GM12878 (cell line): Measurements from ENCODE around the gene PRKCZ. TPM values are rescaled to one million over a fixed set of nuclear protein-coding genes. Genes with fewer than 3 reads are reported as not detected.

Experiments
- ATAC-seq: fragments of 200-7000 bp; cut with Tn5 transposase; 3 replicates; pipeline ENCODE4 v1.9.1; 2020; ENCODE audit warnings: mild to moderate bottlenecking, moderate library complexity
- BruUV-seq: library from RNA; stranded (reverse); fragments of 400-500 nt; replicated peaks from 2 replicates; lab custom pipeline; 2021; lab: Mats Ljungman, UMichigan
- CTCF ChIA-PET: fragments of 300-600 bp; sonication (Branson Sonifier 250); formaldehyde crosslinking; extraction: SDS; loops from one replicate; lab custom pipeline; 2021; ENCODE audit warnings: inconsistent platforms; lab: Yijun Ruan, JAX
- POLR2A ChIA-PET: fragments of 350-600 bp; formaldehyde crosslinking; extraction: SDS; loops from one replicate; lab custom pipeline; 2021; ENCODE audit warnings: inconsistent platforms; lab: Charles Lee
- RAD21 ChIA-PET: fragments of 300-600 bp; sonication (Branson Sonifier 250); formaldehyde crosslinking; loops from one replicate; lab custom pipeline; 2023; ENCODE audit warnings: antibody characterized with exemption; ENCODE audit not compliant: unreplicated experiment; lab: Charles Lee
- SMC1A ChIA-PET: fragments of 300-600 bp; sonication (Branson Sonifier 250); formaldehyde crosslinking; loops from one replicate; lab custom pipeline; 2023; ENCODE audit not compliant: unreplicated experiment, uncharacterized antibody; lab: Charles Lee
- DNase-seq: peaks from one replicate; pipeline ENCODE4 v3.0.0-alpha.2; 2011; ENCODE audit warnings: low read depth, low spot score
- FAIRE-seq: peaks from 3 replicates; lab custom pipeline; 2011; peaks lifted over from hg19 to GRCh38; lab: Jason Lieb, UNC
- H2AFZ ChIP-seq: 2 replicates; pipeline ENCODE4 v1.6.0; 2011; ENCODE audit warnings: low read depth, low read length, control low read depth; ENCODE audit not compliant: control insufficient read depth
- H3K27ac ChIP-seq: 2 replicates; pipeline ENCODE4 v1.5.1; 2011; ENCODE audit warnings: control low read depth; ENCODE audit not compliant: control insufficient read depth, insufficient read depth
- H3K27me3 ChIP-seq, 2 experiments: replicated peaks in 1 of 2; 2 replicates each; pipeline versions ENCODE4 v1.6.0 to v1.6.1; 2011; ENCODE audit warnings: low read length in 1 of 2; ENCODE audit not compliant: control insufficient read depth in 2 of 2, insufficient read depth in 2 of 2
- H3K36me3 ChIP-seq, 2 experiments: 2 replicates each; pipeline ENCODE4 v1.5.1; 2011; ENCODE audit warnings: low read length in 1 of 2; ENCODE audit not compliant: control insufficient read depth in 2 of 2, insufficient read depth in 2 of 2
- H3K4me1 ChIP-seq: 2 replicates; pipeline ENCODE4 v1.6.1; 2011; ENCODE audit warnings: mild to moderate bottlenecking, low read length, moderate library complexity, mixed read lengths; ENCODE audit not compliant: control insufficient read depth, insufficient read depth
- H3K4me2 ChIP-seq: 2 replicates; pipeline ENCODE4 v1.6.0; 2011; ENCODE audit warnings: control low read depth; ENCODE audit not compliant: control insufficient read depth, insufficient read depth
- H3K4me3 ChIP-seq: fragments of 200-600 bp; sonication (generic); 2 replicates; pipeline ENCODE4 v1.5.1; 2016
- H3K79me2 ChIP-seq: 2 replicates; pipeline ENCODE4 v1.6.0; 2011; ENCODE audit warnings: low read length; ENCODE audit not compliant: control insufficient read depth, insufficient read depth
- H3K9ac ChIP-seq: 2 replicates; pipeline ENCODE4 v1.8.0; 2011; ENCODE audit warnings: low read length, control low read depth, mixed read lengths; ENCODE audit not compliant: control insufficient read depth, insufficient read depth
- H3K9me3 ChIP-seq: replicated peaks from 3 replicates; pipeline ENCODE4 v1.5.1; 2011; ENCODE audit warnings: mild to moderate bottlenecking, low read length; ENCODE audit not compliant: control insufficient read depth, insufficient read depth
- H4K20me1 ChIP-seq: 2 replicates; pipeline ENCODE4 v1.6.0; 2011; ENCODE audit not compliant: control insufficient read depth, insufficient read depth
- ASH2L ChIP-seq: fragments of 300-600, 200-600 bp; sonication (generic); IDR thresholded peaks from 2 replicates; pipeline ENCODE4 v1.6.1; 2017; ENCODE audit warnings: low read depth, mild to moderate bottlenecking, borderline replicate concordance
- CEBPB ChIP-seq, 2 experiments: fragments of 150-350 bp in 1 of 2; IDR thresholded peaks; 2 replicates each; pipeline ENCODE4 v1.6.1; 2012 to 2014; ENCODE audit warnings: low read depth in 2 of 2, low read length in 2 of 2, borderline replicate concordance in 1 of 2, inconsistent platforms in 1 of 2
- LARP7 ChIP-seq: fragments of 450-650 bp; IDR thresholded peaks from 2 replicates; pipeline ENCODE4 v1.6.1; 2017; ENCODE audit warnings: mild to moderate bottlenecking
- MXI1 ChIP-seq: fragments of 150-350 bp; IDR thresholded peaks from 2 replicates; pipeline ENCODE4 v1.6.1; 2011; ENCODE audit warnings: low read depth, mild to moderate bottlenecking, inconsistent platforms, low read length, improper control_type of control experiment
- RCOR1 ChIP-seq: conservative IDR thresholded peaks from 2 replicates; pipeline ENCODE4 v1.6.1; 2012; ENCODE audit warnings: low read depth, low read length, improper control_type of control experiment
- RELA ChIP-seq: fragments of 450-650 bp; IDR thresholded peaks from 2 replicates; pipeline ENCODE4 v1.8.0; 2014; ENCODE audit warnings: borderline replicate concordance; ENCODE audit not compliant: partially characterized antibody
- RFX5 ChIP-seq: IDR thresholded peaks from 2 replicates; pipeline ENCODE4 v1.6.1; 2011; ENCODE audit warnings: low read depth, low read length, improper control_type of control experiment
- SUZ12 ChIP-seq: fragments of 200-600 bp; sonication (generic); IDR thresholded peaks from one replicate; pipeline ENCODE4 v1.6.1; 2018; ENCODE audit warnings: antibody characterized with exemption, mild to moderate bottlenecking; ENCODE audit not compliant: unreplicated experiment
- WGBS: methylation state at CpG from one replicate; pipeline ENCODE4 v1.1.6; 2016; ENCODE audit warnings: low lambda C conversion rate; ENCODE audit not compliant: insufficient replicate concordance, insufficient coverage; ENCODE audit errors: missing lambda C conversion rate; 5-methylcytosine and 5-hydroxymethylcytosine counted together
- in situ Hi-C: fragments of 300-500 bp; cut with MboI; formaldehyde crosslinking; loops from 9 replicates; pipeline ENCODE4 v1.14.3; 2018; ENCODE audit warnings: mixed read lengths
- intact Hi-C: fragments of 100-400 bp; cut with micrococcal nuclease; formaldehyde crosslinking; loops from one replicate; pipeline ENCODE4 v1.14.2; 2022; ENCODE audit not compliant: unreplicated experiment
- polyA plus RNA-seq, 11 experiments: library from polyadenylated mRNA; depleted of rRNA in 4 of 11; unstranded in 6 of 11; stranded (reverse) in 5 of 11; fragments of >200 nt; fragmentation: Nextera tagmentation in 4 of 11; fragmentation: Illumina TruSeq in 1 of 11; extraction: Ambion mirVana in 4 of 11; extraction: Trizol in 1 of 11; gene quantifications; 1 replicate in 1 of 11; 2 replicates in 10 of 11; pipeline versions ENCODE4 v1.2.1 to v1.2.3, GENCODE V29; 2011 to 2016; ENCODE audit warnings: inconsistent platforms in 2 of 11, missing spikeins in 2 of 11, low read depth in 1 of 11
- total RNA-seq, 4 experiments: library from RNA; depleted of rRNA in 3 of 4; stranded (reverse); fragments of >200 nt in 3 of 4; fragmentation: Illumina TruSeq in 1 of 4; extraction: Trizol in 1 of 4; gene quantifications; 2 replicates each; pipeline versions ENCODE4 v1.2.1 to v1.2.3, GENCODE V29; 2013 to 2021
- TF ChIP-seq, protein P1 (sequence below): fragments of 450-650 bp; IDR thresholded peaks from 2 replicates; pipeline ENCODE4 v1.6.1; 2018; ENCODE audit warnings: borderline replicate concordance, mild to moderate bottlenecking; ENCODE audit not compliant: partially characterized antibody
- TF ChIP-seq, protein P2 (sequence below): IDR thresholded peaks from 2 replicates; pipeline ENCODE4 v1.6.1; 2011; ENCODE audit warnings: borderline replicate concordance, low read depth, mild to moderate bottlenecking, moderate library complexity, mixed read lengths, low read length; ENCODE audit not compliant: insufficient read depth; ENCODE audit errors: extremely low read length
- TF ChIP-seq, protein P3 (sequence below): IDR thresholded peaks from 2 replicates; pipeline ENCODE4 v1.6.1; 2011; ENCODE audit warnings: low read depth, mild to moderate bottlenecking, low read length, moderate library complexity, borderline replicate concordance; ENCODE audit errors: extremely low read depth

Gene PRKCZ
- total and polyA plus RNA-seq, 10 of the 15 experiments (the other 5 are each of a cell fraction or from before 2014, with no cell fraction given), result 0.05 to 1.9 (median 0.64) TPM; not detected in 1

DNA sequence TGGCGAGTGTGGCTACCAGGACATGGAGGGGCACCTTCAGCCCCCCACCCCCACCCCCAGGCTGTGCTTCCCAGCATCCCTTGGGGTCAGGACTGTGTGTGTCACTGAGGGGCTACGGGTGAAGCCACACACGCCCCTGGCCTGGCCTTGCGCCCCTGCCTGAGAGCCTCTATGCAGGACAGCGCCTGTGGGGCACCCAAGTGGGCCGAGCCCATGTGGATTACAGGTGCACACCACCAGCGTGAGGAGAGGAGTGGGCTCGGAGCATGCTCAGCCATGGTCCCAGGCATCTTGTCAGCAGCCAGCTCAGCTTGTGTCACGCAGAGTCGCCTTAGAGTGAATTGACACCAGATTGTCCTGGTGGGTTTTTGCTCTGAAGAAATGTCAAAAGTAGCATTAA lies 116.5 kb downstream of the PRKCZ start:
- FAIRE-seq (no peak), DNase-seq (no peak), ATAC-seq (no peak)
- in situ Hi-C loops, result no loop called here
- Histone ChIP-seq H3K36me3 (no peaks in the 10 kb centered on the region; a peak in 1 of 4 replicates), H2AFZ (no peak overlapping the region), H3K4me3 (no peak overlapping the region), H3K27me3 (no peaks in the 10 kb centered on the region), H3K27ac (no peak overlapping the region), H3K9me3 (no peaks in the 10 kb centered on the region; the same call in 1 of the 3 replicates), H3K4me2 (no peak overlapping the region), H4K20me1 (no peaks in the 10 kb centered on the region), H3K79me2 (no peaks in the 10 kb centered on the region), H3K9ac (no peak overlapping the region), H3K4me1 (no peaks in the 10 kb centered on the region)
- CTCF ChIA-PET, result no interaction called here
- intact Hi-C loops, result no loop called here
- no TSS peak for BruUV-seq
- RAD21 ChIA-PET, result no interaction called here
- SMC1A ChIA-PET, result no interaction called here
- POLR2A ChIA-PET, result no interaction called here
- TF ChIP-seq RCOR1 (no peak), MXI1 (no peak), RELA (no peak), ASH2L (no peak), LARP7 (no peak), RFX5 (no peak), SUZ12 (no peak), CEBPB (IDR thresholded peaks at IDR 0.05; ENCODE audit: borderline replicate concordance in 1 of 2, low read depth in 2 of 2, low read length in 2 of 2) (no peak)
- TF ChIP-seq, protein P1, sequence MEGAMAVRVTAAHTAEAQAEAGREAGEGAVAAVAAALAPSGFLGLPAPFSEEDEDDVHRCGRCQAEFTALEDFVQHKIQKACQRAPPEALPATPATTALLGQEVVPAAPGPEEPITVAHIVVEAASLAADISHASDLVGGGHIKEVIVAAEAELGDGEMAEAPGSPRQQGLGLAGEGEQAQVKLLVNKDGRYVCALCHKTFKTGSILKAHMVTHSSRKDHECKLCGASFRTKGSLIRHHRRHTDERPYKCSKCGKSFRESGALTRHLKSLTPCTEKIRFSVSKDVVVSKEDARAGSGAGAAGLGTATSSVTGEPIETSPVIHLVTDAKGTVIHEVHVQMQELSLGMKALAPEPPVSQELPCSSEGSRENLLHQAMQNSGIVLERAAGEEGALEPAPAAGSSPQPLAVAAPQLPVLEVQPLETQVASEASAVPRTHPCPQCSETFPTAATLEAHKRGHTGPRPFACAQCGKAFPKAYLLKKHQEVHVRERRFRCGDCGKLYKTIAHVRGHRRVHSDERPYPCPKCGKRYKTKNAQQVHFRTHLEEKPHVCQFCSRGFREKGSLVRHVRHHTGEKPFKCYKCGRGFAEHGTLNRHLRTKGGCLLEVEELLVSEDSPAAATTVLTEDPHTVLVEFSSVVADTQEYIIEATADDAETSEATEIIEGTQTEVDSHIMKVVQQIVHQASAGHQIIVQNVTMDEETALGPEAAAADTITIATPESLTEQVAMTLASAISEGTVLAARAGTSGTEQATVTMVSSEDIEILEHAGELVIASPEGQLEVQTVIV, result no peak
- TF ChIP-seq, protein P2, sequence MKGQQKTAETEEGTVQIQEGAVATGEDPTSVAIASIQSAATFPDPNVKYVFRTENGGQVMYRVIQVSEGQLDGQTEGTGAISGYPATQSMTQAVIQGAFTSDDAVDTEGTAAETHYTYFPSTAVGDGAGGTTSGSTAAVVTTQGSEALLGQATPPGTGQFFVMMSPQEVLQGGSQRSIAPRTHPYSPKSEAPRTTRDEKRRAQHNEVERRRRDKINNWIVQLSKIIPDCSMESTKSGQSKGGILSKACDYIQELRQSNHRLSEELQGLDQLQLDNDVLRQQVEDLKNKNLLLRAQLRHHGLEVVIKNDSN, result no peak
- TF ChIP-seq, protein P3, sequence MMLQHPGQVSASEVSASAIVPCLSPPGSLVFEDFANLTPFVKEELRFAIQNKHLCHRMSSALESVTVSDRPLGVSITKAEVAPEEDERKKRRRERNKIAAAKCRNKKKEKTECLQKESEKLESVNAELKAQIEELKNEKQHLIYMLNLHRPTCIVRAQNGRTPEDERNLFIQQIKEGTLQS, result no peak
- 72% methylated on average over 10 of the region's 10 CpGs for WGBS
